GM15510 (cell line): ENCODE results near the gene ZRANB3.

Experiments used
- POLR2A ChIP-seq: IDR thresholded peaks from 3 replicates; pipeline ENCODE4 v1.6.1; 2011; ENCODE audit warnings: borderline replicate concordance; ENCODE audit not compliant: insufficient read length; ENCODE audit errors: extremely low read depth

Gene ZRANB3

DNA sequence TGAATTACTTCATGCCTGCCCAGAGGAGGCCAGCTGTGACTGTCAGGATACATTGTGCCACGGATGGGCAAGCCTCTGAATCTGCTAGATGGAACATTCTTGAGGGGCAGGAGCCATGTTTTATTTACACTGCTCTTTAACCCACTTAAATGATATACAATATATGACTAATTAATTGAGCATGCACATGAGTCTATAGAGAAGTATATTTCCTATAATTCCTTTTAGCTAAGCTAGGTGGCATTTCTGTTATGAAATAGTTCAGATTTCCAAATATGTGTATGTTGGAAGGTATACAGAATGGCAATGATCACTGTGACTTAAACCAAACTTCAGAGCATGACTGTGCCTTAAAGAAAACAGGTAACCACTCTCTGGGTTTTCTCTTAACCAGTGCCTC, 347.2 kb downstream of the ZRANB3 start:
- TF ChIP-seq POLR2A, result no peak

DNA sequence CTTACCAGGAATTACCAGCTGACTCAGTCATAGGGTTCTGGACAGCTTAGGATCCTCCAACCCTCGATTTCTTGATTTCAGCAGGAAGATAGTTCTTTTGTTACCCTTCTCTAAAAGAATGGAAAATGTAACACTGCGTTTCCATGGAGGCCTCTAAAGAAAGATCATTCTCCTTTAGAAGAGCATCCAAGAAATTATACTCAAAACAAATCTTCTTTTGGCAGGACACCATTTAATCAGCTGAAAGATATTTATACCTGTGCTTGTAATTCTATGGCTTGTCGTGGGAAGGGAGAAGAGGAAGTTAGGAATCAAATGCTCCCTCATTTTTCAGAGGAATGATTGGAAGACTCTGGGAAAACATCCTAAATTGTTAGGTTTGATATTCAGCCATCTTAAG, 348.4 kb downstream of the ZRANB3 start:
- no peak for TF ChIP-seq POLR2A

DNA sequence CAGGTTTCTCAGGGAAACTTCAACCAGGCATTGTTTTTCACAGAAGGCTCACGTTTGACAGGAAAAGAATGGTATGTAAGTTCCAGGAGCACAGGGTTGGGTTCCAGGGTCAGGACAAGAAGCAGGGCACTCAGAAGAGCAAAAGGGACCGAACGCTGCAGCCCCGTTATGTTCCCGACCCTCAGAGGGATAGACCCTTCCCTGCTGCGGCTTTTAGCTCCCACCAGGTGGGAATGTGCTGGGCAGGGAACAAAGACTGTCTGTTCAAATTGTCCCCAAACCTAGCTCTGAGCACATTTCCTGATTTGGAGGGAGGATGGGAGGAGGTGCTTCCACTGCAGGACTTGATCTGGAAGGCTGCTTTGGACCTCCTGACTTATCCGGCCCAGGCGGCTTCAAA, 348.8 kb downstream of the ZRANB3 start:
- no peak for TF ChIP-seq POLR2A

DNA sequence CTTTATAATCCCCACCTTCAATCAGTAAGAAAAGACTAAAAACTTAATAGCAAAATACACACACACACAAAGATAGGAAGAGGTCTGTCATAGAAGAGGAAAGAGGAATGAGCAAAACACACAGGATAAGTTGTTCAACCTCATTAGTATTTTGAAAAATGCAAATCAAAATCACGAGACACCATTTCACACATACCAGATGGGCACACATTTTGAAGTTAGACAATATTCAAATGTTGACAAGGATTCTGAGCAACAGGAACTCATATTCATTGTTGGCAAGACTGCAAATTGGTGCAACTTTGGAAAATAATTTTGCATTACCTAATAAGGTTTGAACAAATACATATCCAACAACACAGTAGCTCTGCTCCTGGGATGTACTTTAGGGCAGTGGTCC, 351.3 kb downstream of the ZRANB3 start:
- no peak for TF ChIP-seq POLR2A

DNA sequence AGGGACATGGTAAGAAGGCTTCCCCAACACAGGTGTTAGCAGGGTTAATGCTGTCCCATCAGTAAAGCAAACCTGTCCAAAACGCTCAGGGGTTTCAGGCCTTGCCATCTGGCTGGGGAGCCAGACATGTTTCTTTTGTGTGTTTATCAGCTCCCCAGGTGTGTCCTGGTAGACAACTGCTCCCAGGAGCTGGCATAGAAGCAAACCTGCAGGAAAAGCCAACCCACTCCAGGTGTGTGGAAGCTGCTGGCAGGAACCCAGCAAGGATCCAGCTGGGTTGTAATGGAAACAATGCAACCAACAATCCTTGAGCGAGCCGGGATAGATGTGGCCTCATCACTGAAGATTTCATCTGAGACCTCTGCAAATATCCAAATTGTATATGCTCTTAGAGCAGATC, 355.8 kb downstream of the ZRANB3 start:
- no peak for TF ChIP-seq POLR2A

DNA sequence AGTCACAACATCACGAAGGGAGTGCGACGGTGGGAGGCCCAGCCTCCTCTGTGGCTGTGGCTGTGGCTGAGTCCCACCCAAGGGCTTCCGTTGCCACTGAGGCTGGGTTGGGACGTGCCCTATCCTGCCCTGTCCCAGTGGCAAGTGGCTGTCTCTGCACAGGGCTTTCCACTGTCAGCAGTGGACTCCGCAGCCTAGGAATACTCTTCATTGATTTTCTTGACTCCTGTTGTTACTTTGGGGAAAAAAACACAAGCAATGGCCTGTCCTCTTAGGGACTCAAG, 356.3 kb downstream of the ZRANB3 start:
- no peak for TF ChIP-seq POLR2A

DNA sequence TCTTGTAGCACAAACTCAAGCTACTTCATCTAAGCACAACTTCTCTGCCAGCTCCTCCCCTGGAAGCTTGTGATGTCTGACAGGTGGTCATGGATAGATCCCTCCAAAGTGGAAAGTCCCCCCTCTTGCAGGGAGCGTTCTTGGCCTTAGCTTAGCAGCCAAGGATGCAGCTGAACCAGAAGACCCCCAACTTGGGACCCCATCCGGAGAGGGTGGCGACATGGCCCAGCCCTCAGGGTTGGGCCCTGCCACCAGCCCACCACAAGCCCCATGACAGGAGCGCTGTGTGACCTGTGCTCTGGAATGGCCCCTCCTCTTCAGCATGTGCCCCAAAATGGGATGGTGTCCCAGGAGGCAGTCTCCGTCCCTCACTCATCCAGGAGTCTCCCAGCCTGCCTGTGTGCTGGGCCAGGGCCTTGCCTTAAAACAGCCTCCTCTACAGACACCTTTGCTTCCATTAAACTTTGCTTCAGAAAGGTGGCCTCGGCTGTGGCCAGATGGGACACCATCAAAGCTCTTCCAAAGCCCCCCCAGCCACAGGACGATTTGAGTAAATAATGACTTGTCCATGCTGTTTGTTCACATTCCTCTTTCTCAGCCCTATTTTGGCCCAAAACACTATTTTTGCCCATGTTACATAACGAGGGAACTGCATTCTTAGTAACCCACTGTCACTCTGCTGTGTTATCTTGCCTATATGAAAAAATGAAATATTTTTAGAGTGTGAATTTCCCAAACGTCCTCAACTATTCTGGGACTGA, 356.8 kb downstream of the ZRANB3 start:
- TF ChIP-seq POLR2A, result no peak

DNA sequence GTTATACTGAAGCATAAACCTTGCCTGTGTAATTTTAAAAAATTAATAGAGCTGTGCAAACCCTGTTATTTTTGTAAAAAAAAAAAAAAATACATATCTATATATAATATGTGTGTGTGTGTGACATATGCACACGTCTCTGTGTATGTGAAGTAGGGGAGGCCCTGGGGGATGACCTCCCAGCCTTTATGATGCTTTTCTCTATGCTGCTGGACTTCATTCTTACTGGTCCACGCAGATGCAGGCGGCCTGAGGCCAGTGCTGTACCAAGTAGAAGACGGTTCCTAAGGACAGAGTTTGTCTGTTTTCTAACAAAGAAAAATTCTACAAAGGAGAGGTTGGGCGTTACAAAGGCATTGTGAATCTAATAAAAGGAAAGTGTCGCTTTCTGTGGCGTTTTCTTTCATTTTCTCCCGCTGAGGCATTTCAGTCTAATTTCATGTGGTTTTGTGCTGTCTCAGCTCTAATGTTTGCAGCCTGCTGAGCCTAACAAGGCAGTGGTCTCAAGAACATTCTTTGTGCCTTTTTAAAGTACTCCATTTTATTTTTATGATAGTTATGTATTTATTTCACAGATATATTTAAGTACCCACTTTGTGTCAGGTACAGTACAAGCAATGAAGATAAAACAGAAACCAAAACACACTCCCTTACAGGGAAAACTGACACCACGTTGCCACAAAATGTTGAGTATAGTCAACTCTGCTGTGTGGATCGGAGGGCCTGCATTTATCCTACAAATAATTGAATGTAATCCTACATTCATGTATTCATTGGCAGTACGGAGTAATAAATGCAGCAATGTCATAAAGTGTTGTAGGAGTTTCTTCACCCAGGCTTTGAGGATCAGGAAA, 360.9 kb downstream of the ZRANB3 start:
- TF ChIP-seq POLR2A, result no peak

DNA sequence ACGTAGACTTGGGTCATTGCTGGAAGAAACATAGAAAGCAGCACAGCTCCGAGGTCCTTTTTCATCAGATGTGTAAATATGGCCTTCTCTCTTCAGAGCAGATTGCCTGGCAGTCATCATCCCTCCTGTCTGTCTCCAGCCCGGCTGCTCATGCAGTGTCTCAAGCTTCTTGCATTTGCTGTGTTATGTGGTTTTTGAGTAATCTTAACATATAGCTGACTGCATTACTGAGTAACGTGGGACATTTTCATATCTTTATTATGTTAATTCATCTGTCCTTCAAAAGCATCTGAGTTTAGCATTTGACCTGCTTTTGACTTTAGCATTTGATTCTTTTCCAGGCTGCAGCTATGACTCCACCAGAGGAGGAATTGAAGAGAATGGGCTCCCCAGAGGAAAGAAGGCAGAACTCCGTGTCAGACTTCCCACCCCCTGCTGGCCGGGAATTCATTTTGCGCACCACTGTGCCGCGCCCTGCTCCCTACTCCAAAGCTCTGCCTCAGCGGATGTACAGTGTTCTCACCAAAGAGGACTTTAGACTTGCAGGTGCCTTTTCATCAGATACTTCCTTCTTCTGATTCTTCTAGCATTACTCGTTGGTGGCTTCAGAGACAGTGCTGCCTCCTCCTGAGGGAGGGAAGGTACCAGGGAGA, 362.7 kb downstream of the ZRANB3 start:
- TF ChIP-seq POLR2A, result no peak

DNA sequence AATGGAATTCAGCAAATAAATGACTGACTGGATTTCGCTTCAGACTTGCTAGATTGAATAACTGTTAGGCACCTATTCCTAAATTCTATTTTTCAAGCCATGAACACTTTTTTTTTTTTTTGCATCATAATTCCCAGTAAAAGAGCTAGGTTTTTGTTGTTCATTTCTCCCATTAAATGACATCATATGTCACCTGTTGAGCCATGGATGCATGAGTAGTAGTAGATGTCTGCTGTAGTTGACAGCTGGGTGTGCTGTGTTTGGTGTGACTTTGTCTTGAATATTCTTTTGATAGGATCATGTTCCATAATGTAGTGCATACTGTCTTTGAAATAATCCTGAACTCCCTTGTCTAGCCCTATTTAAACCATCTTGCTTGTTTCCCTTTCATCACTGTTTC, 363.7 kb downstream of the ZRANB3 start:
- no peak for TF ChIP-seq POLR2A

DNA sequence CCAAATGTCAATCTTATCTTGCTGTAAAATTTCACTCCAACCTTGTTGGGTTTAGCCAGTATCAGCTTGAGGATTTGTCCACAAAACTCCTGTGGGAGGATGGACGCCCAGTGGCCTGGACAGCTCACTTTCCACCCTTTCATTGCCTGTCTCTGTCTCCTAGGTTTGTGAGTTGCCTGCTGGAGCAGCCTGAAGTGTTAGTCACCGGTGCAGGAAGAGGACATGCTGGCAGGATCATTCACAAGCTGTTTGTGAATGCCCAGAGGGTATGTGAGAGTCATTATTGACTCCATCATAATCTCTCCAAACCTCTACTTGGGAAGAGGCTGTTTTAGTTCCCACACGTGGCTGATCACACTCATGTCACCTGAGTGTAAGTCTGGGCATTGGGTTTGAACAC, 366.6 kb downstream of the ZRANB3 start:
- TF ChIP-seq POLR2A, result no peak

DNA sequence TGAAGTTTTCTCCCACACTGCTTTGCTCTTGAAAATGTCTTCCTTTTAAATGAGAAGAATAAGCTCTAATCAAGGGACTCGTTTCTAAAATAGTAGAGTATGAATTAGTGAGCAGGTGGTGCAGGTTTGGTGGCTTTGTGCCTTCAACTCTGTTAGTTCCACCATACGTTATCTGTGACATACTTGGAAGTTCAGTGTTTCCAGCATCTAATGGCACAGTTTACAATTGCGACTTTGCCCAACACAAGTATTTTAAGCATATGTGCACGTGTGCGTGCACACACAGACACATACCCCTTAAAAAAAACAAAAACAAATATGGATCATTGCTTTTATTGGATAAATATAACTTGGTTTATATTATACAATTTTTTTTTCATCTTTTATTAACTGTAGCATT, 367.1 kb downstream of the ZRANB3 start:
- no peak for TF ChIP-seq POLR2A

DNA sequence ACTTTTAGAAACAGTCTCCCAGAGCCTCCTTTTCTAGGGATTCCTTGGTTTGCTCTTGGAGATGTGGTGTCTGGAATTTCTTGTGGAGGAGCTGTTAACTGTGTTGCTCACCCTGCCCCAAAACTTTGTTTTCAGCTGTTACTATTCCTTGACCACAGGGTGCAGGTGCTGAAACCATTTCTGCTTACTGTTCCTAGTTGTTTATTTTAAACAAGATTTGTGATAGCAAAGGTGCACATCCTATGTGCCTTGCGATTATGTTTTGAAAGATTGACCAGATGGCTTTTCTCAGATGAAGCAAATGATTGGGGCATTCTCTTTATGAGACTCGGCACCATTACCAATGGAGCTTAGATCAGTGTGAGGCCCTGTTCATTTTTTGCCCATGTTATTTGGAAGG, 367.7 kb downstream of the ZRANB3 start:
- TF ChIP-seq POLR2A, result no peak

DNA sequence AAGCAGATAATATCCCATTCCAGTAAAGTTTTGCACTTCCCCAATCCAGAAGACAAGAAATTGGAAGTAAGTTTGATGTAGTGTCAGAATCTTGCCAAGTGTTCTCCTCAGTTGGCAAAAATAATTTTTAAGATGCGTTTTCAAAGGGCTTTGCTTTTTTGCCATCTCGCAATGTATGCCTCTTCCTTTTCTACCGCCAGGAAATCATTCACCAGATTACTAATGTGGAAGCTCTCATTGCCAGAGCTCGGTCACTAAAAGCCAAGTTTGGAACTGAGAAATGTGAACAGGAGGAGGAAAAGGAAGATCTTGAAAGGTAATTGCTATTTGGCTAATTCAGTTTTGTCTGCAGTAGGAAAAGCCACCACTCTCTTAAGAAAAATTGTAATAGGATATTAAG, 368.2 kb downstream of the ZRANB3 start:
- TF ChIP-seq POLR2A, result no peak

DNA sequence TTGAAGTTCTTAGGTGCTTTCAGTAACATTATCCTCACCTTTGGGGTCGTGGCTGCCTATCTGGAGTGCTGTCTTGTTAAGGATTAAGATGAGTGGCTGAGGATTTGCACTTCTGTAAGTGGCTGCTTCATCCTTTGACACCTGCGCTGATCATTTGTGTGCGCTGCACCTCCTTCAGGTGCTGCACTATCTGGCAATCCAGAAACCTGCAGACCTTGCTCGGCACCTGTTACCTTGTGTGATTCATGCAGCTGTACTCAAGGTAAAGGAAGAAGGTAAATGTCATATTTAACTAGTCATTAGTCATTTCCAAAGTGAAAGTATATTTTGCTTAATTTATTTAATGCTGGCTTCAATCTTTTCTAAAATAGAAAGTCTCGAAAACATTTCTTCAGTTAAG, 368.6 kb downstream of the ZRANB3 start:
- TF ChIP-seq POLR2A, result no peak

DNA sequence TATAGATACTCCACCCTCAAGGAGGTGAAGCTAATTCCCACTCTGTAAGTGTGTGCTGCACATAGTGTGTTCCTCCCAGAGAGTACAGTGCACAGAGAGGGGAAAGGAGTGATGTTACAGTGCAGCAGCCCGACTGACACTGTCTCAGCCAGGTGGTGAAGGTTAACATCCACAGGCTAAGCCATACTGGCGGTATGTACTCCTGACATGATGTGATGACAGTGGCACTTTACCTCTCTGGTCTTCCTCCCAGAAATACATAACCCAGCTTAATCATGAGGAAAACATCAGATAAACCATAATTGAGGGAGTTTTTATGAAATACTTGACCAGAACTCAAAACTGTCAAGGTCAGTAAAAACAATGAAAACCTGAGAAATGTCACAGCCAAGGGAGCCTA, 371.8 kb downstream of the ZRANB3 start:
- TF ChIP-seq POLR2A, result no peak

DNA sequence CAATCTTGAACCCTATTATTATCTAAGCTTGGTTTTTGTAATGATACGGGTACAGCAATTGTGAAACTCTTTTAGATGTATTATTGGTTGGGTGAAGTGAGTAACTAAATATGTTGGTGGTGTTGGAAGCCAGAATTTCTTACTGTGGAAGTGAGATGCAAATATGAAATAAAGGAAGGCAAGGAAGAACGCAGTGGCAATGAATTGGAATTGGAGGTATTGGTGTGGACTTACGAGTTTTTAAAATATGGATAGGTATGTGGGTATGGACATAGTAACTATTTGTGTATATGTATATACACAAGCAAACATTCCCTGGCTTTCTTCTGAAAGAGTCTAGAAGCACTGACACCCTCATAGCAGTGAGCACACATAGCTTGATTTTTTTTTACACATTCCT, 373.2 kb downstream of the ZRANB3 start:
- no peak for TF ChIP-seq POLR2A

DNA sequence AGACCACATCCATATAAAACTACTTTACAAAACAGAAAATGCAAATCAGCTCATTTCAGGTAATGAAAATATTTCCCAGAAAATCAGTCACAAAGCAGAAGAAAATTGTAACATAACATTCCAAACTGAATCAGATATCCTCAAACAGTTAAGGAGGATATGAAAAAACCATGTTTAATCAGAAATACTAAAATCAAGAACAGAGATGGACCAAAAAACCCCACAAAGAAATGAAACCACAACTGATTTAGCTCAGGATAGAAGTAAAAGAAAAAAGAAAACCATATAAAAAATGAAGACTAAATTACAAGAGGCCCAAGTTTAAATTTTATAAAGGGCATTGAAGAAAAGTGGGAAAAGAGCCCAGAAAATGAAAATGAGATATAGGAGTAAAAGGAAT, 376.1 kb downstream of the ZRANB3 start:
- no peak for TF ChIP-seq POLR2A
